Activated B cell treated with CpG ODN at 0.5 μM for 24 hours (primary cell): ENCODE results near the gene ASB2. TPM values are rescaled to one million over a fixed set of nuclear protein-coding genes. Genes with fewer than 3 reads are reported as not detected.

Source experiments
- ATAC-seq: fragments of 200-7000 bp; cut with Tn5 transposase; one replicate; pipeline ENCODE4 v1.10.0; 2021; ENCODE audit warnings: low read depth, mild to moderate bottlenecking, moderate library complexity
- CTCF ChIA-PET: fragments of 350-600 bp; sonication (Branson Sonifier 250); formaldehyde crosslinking; loops from one replicate; lab custom pipeline; 2021; ENCODE audit warnings: antibody characterized with exemption; lab: Charles Lee
- POLR2A ChIA-PET: fragments of 350-600 bp; sonication (Branson Sonifier 250); formaldehyde crosslinking; loops from one replicate; lab custom pipeline; 2021; ENCODE audit warnings: antibody characterized with exemption; lab: Charles Lee
- DNase-seq: peaks from one replicate; pipeline ENCODE4 v3.0.0; 2022
- H3K27ac Mint-ChIP-seq: one replicate; pipeline ENCODE4 v1.8.0; 2020; ENCODE audit warnings: mixed read lengths
- H3K27me3 Mint-ChIP-seq: one replicate; pipeline ENCODE4 v1.8.0; 2021; ENCODE audit warnings: mixed read lengths
- H3K36me3 Mint-ChIP-seq: one replicate; pipeline ENCODE4 v1.8.0; 2021; ENCODE audit warnings: low read depth, mixed read lengths
- H3K4me1 Mint-ChIP-seq: one replicate; pipeline ENCODE4 v1.8.0; 2021; ENCODE audit warnings: mixed read lengths
- H3K4me3 Mint-ChIP-seq: one replicate; pipeline ENCODE4 v1.8.0; 2020; ENCODE audit warnings: mild to moderate bottlenecking, mixed read lengths
- H3K9me3 Mint-ChIP-seq: one replicate; pipeline ENCODE4 v1.8.0; 2020; ENCODE audit warnings: mixed read lengths
- intact Hi-C: fragments of 100-400 bp; cut with micrococcal nuclease; formaldehyde crosslinking; loops from one replicate; pipeline ENCODE4 v1.15.1; 2024
- total RNA-seq: library from RNA; stranded (reverse); gene quantifications from 2 replicates; pipeline ENCODE4 v1.2.3, GENCODE V29; 2022
- TF ChIP-seq, protein P1 (sequence below): fragments of 200-600 bp; IDR thresholded peaks from one replicate; pipeline ENCODE4 v1.8.0; 2022; ENCODE audit warnings: antibody characterized with exemption, mild to moderate bottlenecking

ASB2 gene
- total RNA-seq, 1 donor from 2014 or later, result 3.1 TPM

DNA sequence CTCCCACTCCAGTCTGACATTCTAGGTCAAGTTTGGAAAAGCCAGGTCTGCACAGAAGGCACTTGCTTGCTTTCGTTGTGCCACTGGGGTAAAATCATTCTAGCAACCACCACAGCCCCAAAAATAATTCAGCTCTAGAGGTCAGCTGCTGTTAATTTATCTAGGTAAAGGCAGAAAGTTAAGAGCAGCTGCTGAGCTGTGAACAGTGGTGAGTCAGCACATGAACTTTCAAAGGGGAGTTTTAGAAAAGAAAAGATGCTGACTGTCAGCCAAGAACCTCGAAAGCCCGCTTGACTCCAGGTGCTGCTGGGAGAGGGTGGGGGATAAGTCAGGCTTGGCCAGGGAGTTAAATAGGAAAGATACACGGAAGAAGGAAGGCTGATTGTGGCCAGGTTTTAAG is 33.4 kb upstream of the ASB2 start:
- Mint-ChIP-seq H3K27ac (no peak overlapping the region), H3K36me3 (no peaks in the 10 kb centered on the region), H3K4me1 (peaks cover 4% of the 10 kb centered on the region), H3K4me3 (no peak overlapping the region), H3K9me3 (no peaks in the 10 kb centered on the region), H3K27me3 (peaks cover 31% of the 10 kb centered on the region)
- ATAC-seq (no peak), DNase-seq (no peak)
- intact Hi-C loops, result no loop called here
- CTCF ChIA-PET, result no interaction called here
- TF ChIP-seq, protein P1, sequence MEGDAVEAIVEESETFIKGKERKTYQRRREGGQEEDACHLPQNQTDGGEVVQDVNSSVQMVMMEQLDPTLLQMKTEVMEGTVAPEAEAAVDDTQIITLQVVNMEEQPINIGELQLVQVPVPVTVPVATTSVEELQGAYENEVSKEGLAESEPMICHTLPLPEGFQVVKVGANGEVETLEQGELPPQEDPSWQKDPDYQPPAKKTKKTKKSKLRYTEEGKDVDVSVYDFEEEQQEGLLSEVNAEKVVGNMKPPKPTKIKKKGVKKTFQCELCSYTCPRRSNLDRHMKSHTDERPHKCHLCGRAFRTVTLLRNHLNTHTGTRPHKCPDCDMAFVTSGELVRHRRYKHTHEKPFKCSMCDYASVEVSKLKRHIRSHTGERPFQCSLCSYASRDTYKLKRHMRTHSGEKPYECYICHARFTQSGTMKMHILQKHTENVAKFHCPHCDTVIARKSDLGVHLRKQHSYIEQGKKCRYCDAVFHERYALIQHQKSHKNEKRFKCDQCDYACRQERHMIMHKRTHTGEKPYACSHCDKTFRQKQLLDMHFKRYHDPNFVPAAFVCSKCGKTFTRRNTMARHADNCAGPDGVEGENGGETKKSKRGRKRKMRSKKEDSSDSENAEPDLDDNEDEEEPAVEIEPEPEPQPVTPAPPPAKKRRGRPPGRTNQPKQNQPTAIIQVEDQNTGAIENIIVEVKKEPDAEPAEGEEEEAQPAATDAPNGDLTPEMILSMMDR, result no peak
- POLR2A ChIA-PET, result no interaction called here

DNA sequence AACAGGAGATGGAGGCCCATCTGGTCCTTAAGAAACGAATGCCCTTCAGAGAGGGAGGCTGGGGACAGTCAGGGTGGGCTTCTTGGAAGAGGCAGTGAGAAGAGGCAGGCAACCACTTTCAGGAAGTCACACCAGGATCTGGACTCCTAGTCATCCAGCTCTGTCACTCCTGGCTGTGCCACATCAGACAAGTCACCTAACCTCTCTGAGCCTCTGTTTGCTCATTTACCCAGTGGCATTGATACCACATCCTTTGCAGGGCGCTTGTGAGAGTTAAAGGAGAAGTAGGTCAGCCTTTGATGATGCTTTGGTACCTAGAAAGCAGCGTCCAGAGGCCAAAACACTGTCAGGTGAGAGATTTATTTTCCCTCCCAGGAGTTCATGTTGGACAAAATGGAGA is 31.9 kb upstream of the ASB2 start:
- ChIA-PET CTCF (interaction anchor here (1.1 kb wide), 1 partner anchor 69 kb away, joined by 3 read pairs; no protein-coding TSS in a partner anchor), POLR2A (no interaction called here)
- peaks cover 35% of the 10 kb centered on the region for H3K27me3 Mint-ChIP-seq
- intact Hi-C loops, result no loop called here
- no peaks in the 10 kb centered on the region for H3K36me3 Mint-ChIP-seq
- H3K9me3 Mint-ChIP-seq, result no peaks in the 10 kb centered on the region
- ATAC-seq (no peak), DNase-seq (no peak)
- H3K4me3 Mint-ChIP-seq, result no peak overlapping the region
- H3K27ac Mint-ChIP-seq, result no peak overlapping the region
- peaks cover 4% of the 10 kb centered on the region for H3K4me1 Mint-ChIP-seq
- TF ChIP-seq, protein P1, result no peak

DNA sequence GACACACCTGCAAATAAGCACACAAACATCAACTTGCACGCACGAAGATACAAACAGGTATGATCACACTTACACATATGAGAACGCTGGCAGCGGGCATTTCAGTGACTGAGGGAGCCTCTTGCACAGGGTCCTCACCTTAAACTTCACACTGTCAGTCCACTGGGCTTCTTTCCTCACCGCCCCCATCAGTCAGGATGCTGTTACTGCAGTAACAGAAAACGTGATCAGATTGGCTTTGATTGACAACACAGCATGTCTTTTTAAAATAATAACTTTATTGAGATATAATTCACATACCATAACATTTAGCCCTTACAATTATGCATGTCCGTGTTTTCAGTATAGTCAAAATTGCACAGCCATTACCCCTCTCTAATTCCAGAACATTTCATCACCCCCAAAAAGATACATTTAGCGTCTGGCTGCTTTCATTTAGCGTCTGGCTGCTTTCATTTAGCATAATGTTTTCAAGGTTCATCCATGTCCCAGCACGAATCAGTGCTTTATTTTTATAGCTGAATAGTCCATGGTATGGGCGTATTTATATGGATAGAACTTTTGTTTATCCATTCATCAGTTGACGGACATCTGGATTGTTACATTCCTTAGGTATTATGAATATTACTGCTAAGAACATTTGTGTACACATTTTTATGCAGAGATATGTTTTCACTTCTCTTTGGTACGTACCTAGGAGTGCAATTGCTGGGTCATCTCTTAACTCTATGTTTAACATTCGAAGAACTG is 29.1 kb upstream of the ASB2 start:
- H3K27ac Mint-ChIP-seq, result no peak overlapping the region
- TF ChIP-seq, protein P1, result no peak
- intact Hi-C loops, result no loop called here
- POLR2A ChIA-PET, result no interaction called here
- no peak for ATAC-seq
- CTCF ChIA-PET, result interaction anchor here (2.1 to 11.8 kb wide), 2 partner anchors 13 to 67 kb away, joined by 8 to 307 read pairs; no protein-coding TSS in a partner anchor
- H3K4me1 Mint-ChIP-seq, result no peaks in the 10 kb centered on the region
- no peak for DNase-seq
- H3K36me3 Mint-ChIP-seq, result no peaks in the 10 kb centered on the region
- H3K27me3 Mint-ChIP-seq, result peaks cover 35% of the 10 kb centered on the region
- no peak overlapping the region for H3K4me3 Mint-ChIP-seq
- H3K9me3 Mint-ChIP-seq, result no peaks in the 10 kb centered on the region

DNA sequence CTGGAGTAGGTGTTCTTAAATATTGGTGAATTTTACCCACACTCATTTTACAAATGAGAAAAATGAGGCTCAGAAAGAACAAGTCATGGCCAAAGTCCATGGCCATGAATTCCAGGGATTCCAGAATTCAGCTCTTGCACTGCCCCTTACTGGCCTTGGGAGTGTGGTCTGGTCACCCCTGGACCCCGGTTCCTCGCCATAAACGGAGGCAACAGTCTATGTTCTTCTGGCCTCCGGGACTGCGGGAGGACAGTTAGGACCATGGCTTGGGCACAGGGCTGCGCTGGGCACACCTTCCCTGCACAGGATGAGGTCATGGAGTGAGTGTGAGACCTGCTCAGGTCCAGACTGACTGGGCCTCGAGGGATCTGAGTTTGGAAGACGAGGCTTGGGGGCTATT is 27.6 kb upstream of the ASB2 start:
- peaks cover 35% of the 10 kb centered on the region for H3K27me3 Mint-ChIP-seq
- intact Hi-C loops, result loop anchor here (5.0 kb wide), 1 partner anchor 47 kb away; no protein-coding TSS in a partner anchor

More for the DNA sequence above, 27.6 kb upstream of the ASB2 start:
- ChIA-PET CTCF (interaction anchor here (1.1 to 11.8 kb wide), 5 partner anchors 9 to 65 kb away, joined by 3 to 307 read pairs (median 8); no protein-coding TSS in a partner anchor), POLR2A (interaction anchor here (0.8 kb wide), 1 partner anchor 64 kb away, joined by 4 read pairs; no protein-coding TSS in a partner anchor)
- H3K4me1 Mint-ChIP-seq, result no peaks in the 10 kb centered on the region
- no peak overlapping the region for H3K27ac Mint-ChIP-seq
- H3K4me3 Mint-ChIP-seq, result no peak overlapping the region
- ATAC-seq (no peak), DNase-seq (no peak)
- H3K9me3 Mint-ChIP-seq, result no peaks in the 10 kb centered on the region
- no peaks in the 10 kb centered on the region for H3K36me3 Mint-ChIP-seq
- TF ChIP-seq, protein P1, result no peak
